ENCODE results near the gene KRTAP12-2. TPM values are rescaled to one million over a fixed set of nuclear protein-coding genes. Genes with fewer than 3 reads are reported as not detected.

KRTAP12-2 gene
- total RNA-seq, 1 donor, result not detected

- no peak overlapping the region for H3K4me2 ChIP-seq (ENCODE audit: insufficient read depth, low read length)
- no peaks in the 10 kb centered on the region for H3K36me3 ChIP-seq (ENCODE audit: insufficient read depth, low read length)
- H3K27me3 ChIP-seq (ENCODE audit: insufficient read depth, low read length), result no peaks in the 10 kb centered on the region
- H3K9me3 ChIP-seq (ENCODE audit: low read depth, low read length), result no peaks in the 10 kb centered on the region
- H3K4me1 ChIP-seq (ENCODE audit: insufficient read depth, low read length), result no peaks in the 10 kb centered on the region
- H3K79me2 ChIP-seq (ENCODE audit: insufficient read depth, low read length), result no peaks in the 10 kb centered on the region
- H3K4me3 ChIP-seq (ENCODE audit: insufficient read depth, low read length), result no peak overlapping the region
- peak; percentile 29 for TF ChIP-seq CTCF (IDR thresholded peaks at IDR 0.05; ENCODE audit: extremely low read depth, low read depth, low read length)
- no peak overlapping the region for H2AFZ ChIP-seq (ENCODE audit: low read length)
- DNase-seq (ENCODE audit: insufficient read length, low spot score, missing footprints), result no peak
- H3K27ac ChIP-seq (ENCODE audit: low read depth, low read length), result no peak overlapping the region
- H4K20me1 ChIP-seq (ENCODE audit: insufficient read depth, low read length), result no peaks in the 10 kb centered on the region
Observed at GRCh38 chr21:44618504-44618903, 48.2 kb downstream of the KRTAP12-2 start.

GRCh38 chr21:44617071-44617501 is 49.6 kb downstream of the KRTAP12-2 start:
- no peak for TF ChIP-seq CTCF (IDR thresholded peaks at IDR 0.05; ENCODE audit: extremely low read depth, low read depth, low read length)
- H2AFZ ChIP-seq (ENCODE audit: low read length), result no peak overlapping the region
- H3K27me3 ChIP-seq (ENCODE audit: insufficient read depth, low read length), result no peaks in the 10 kb centered on the region
- H4K20me1 ChIP-seq (ENCODE audit: insufficient read depth, low read length), result no peaks in the 10 kb centered on the region
- H3K27ac ChIP-seq (ENCODE audit: low read depth, low read length), result no peak overlapping the region
- no peaks in the 10 kb centered on the region for H3K9me3 ChIP-seq (ENCODE audit: low read depth, low read length)
- H3K36me3 ChIP-seq (ENCODE audit: insufficient read depth, low read length), result no peaks in the 10 kb centered on the region
- no peaks in the 10 kb centered on the region for H3K4me1 ChIP-seq (ENCODE audit: insufficient read depth, low read length)
- DNase-seq (ENCODE audit: insufficient read length, low spot score, missing footprints), result no peak
- H3K4me3 ChIP-seq (ENCODE audit: insufficient read depth, low read length), result no peak overlapping the region
- H3K4me2 ChIP-seq (ENCODE audit: insufficient read depth, low read length), result no peak overlapping the region
- no peaks in the 10 kb centered on the region for H3K79me2 ChIP-seq (ENCODE audit: insufficient read depth, low read length)

DNA sequence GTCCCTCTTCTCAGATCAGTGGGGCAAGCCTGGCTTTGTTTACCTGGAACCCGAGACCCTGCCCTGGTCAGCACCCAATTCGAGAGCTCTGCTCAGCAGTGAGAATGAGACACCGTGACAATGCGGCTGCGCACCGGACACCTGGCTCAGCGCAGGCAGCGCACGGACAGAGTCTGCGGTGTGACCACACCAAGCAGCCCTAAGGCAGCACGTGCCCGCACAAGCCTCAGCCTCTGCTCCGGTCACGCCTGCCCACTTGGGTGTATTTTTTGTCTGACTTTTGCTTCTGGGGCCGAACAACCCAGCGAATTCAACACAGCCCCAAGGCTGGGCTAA is 50.2 kb downstream of the KRTAP12-2 start:
- no peaks in the 10 kb centered on the region for H3K36me3 ChIP-seq (ENCODE audit: insufficient read depth, low read length)
- no peak overlapping the region for H3K4me3 ChIP-seq (ENCODE audit: insufficient read depth, low read length)
- no peak overlapping the region for H2AFZ ChIP-seq (ENCODE audit: low read length)
- H4K20me1 ChIP-seq (ENCODE audit: insufficient read depth, low read length), result no peaks in the 10 kb centered on the region
- no peaks in the 10 kb centered on the region for H3K79me2 ChIP-seq (ENCODE audit: insufficient read depth, low read length)
- H3K27ac ChIP-seq (ENCODE audit: low read depth, low read length), result no peak overlapping the region
- no peaks in the 10 kb centered on the region for H3K27me3 ChIP-seq (ENCODE audit: insufficient read depth, low read length)
- no peak overlapping the region for H3K4me2 ChIP-seq (ENCODE audit: insufficient read depth, low read length)
- H3K4me1 ChIP-seq (ENCODE audit: insufficient read depth, low read length), result no peaks in the 10 kb centered on the region
- no peak for DNase-seq (ENCODE audit: insufficient read length, low spot score, missing footprints)
- peaks cover 3% of the 10 kb centered on the region for H3K9me3 ChIP-seq (ENCODE audit: low read depth, low read length)
- no peak for TF ChIP-seq CTCF (IDR thresholded peaks at IDR 0.05; ENCODE audit: extremely low read depth, low read depth, low read length)

Small RNA genes lying within 50 kb of the gene (small RNA-seq; reads per million reads assigned to genes)
- not detected for gene KRTAP12-6P

Other genes with a start within 250 kb of the KRTAP12-2 start
- 0.72 and 0.88 TPM in 2 replicates for gene LRRC3, start 211.4 kb downstream of the KRTAP12-2 start, total RNA-seq
- not detected in 2 replicates for gene KRTAP10-1, start 126.7 kb downstream of the KRTAP12-2 start, total RNA-seq
- gene KRTAP10-2, start 115.4 kb downstream of the KRTAP12-2 start, total RNA-seq, result not detected in 2 replicates
- gene KRTAP10-3, start 108.1 kb downstream of the KRTAP12-2 start, total RNA-seq, result not detected in 2 replicates
- gene KRTAP10-4, start 93.2 kb downstream of the KRTAP12-2 start, total RNA-seq, result not detected in 2 replicates
- gene KRTAP10-5, start 86.3 kb downstream of the KRTAP12-2 start, total RNA-seq, result not detected in 2 replicates
- gene KRTAP10-6, start 74.4 kb downstream of the KRTAP12-2 start, total RNA-seq, result not detected in 2 replicates
- gene KRTAP10-7, start 66.3 kb downstream of the KRTAP12-2 start, total RNA-seq, result not detected in 2 replicates
- not detected in 2 replicates for gene KRTAP10-8, start 54.8 kb downstream of the KRTAP12-2 start, total RNA-seq
- not detected in 2 replicates for gene KRTAP10-9, start 39.8 kb downstream of the KRTAP12-2 start, total RNA-seq
- not detected in 2 replicates for gene KRTAP10-10, start 29.6 kb downstream of the KRTAP12-2 start, total RNA-seq
- gene KRTAP10-11, start 20.5 kb downstream of the KRTAP12-2 start, total RNA-seq, result not detected in 2 replicates
- not detected in 2 replicates for gene KRTAP12-4, start 12.3 kb downstream of the KRTAP12-2 start, total RNA-seq
- not detected in 2 replicates for gene KRTAP12-3, start 9.0 kb downstream of the KRTAP12-2 start, total RNA-seq
- not detected in 2 replicates for gene KRTAP12-1, start 15.2 kb upstream of the KRTAP12-2 start, total RNA-seq
- gene KRTAP10-12, start 30.2 kb upstream of the KRTAP12-2 start, total RNA-seq, result not detected in 2 replicates
- gene TSPEAR, start 44.6 kb upstream of the KRTAP12-2 start, total RNA-seq, result not detected in 2 replicates
- 75.3 and 94.3 TPM in 2 replicates for gene UBE2G2, start 134.9 kb upstream of the KRTAP12-2 start, total RNA-seq
- 80.7 and 82.8 TPM in 2 replicates for gene SUMO3, start 151.1 kb upstream of the KRTAP12-2 start, total RNA-seq
- gene PTTG1IP, start 206.8 kb upstream of the KRTAP12-2 start, total RNA-seq, result 413 and 480 TPM in 2 replicates